Measurements from ENCODE around the gene HSDL2.

GRCh38 chr9:112366591-112366990 is 13.3 kb upstream of the HSDL2 start:
- TF ChIP-seq CTCF (IDR thresholded peaks at IDR 0.05) (peak; percentile 30; the same call in 1 of the 2 replicates), REST (IDR thresholded peaks at IDR 0.05; ENCODE audit: insufficient read depth in 1 of 2, low read depth in 2 of 2, low read length in 1 of 2) (no peak), TCF7L2 (IDR thresholded peaks at IDR 0.05; ENCODE audit: low read depth, low read length) (no peak)
